Skeletal muscle satellite cell (primary cell): ENCODE results near the gene MYL1. TPM values are rescaled to one million over a fixed set of nuclear protein-coding genes. Genes with fewer than 3 reads are reported as not detected.

Experiments
- H3K27me3 ChIP-seq: 2 replicates; pipeline ENCODE4 v1.7.0; 2013; ENCODE audit warnings: low read length; ENCODE audit not compliant: control insufficient read depth, insufficient read depth
- H3K36me3 ChIP-seq: 2 replicates; pipeline ENCODE4 v1.7.0; 2013; ENCODE audit warnings: mild to moderate bottlenecking, control low read depth, low read length; ENCODE audit not compliant: insufficient read depth
- H3K4me1 ChIP-seq: 2 replicates; pipeline ENCODE4 v1.7.0; 2013; ENCODE audit warnings: low read length; ENCODE audit not compliant: control insufficient read depth, insufficient read depth
- H3K4me2 ChIP-seq: 2 replicates; pipeline ENCODE4 v1.7.0; 2013; ENCODE audit warnings: mild to moderate bottlenecking, low read length
- H3K4me3 ChIP-seq: 2 replicates; pipeline ENCODE4 v1.7.0; 2013; ENCODE audit warnings: low read length
- H3K9ac ChIP-seq: 2 replicates; pipeline ENCODE4 v1.7.0; 2013; ENCODE audit warnings: mild to moderate bottlenecking, low read depth, low read length, moderate library complexity
- H3K9me3 ChIP-seq: replicated peaks from 2 replicates; pipeline ENCODE4 v1.7.0; 2013; ENCODE audit warnings: mild to moderate bottlenecking, control low read depth, low read length
- small RNA-seq: library from RNA; depleted of rRNA; stranded (forward); fragments of <200 nt; gene quantifications from one replicate; pipeline ENCODE3, GENCODE V24; 2012

The MYL1 gene

GRCh38 chr2:210264282-210264681 is 50.7 kb downstream of the MYL1 start:
- Histone ChIP-seq H3K4me2 (no peak overlapping the region), H3K9me3 (no peaks in the 10 kb centered on the region), H3K27me3 (no peaks in the 10 kb centered on the region), H3K4me3 (no peak overlapping the region), H3K4me1 (no peaks in the 10 kb centered on the region), H3K9ac (no peak overlapping the region), H3K36me3 (no peaks in the 10 kb centered on the region)

GRCh38 chr2:210263841-210264240 is 51.1 kb downstream of the MYL1 start:
- no peaks in the 10 kb centered on the region for H3K36me3 ChIP-seq
- H3K4me2 ChIP-seq: no peak overlapping the region
- H3K9me3 ChIP-seq: no peaks in the 10 kb centered on the region
- no peak overlapping the region for H3K9ac ChIP-seq
- H3K4me1 ChIP-seq: no peaks in the 10 kb centered on the region
- H3K27me3 ChIP-seq: no peaks in the 10 kb centered on the region
- no peak overlapping the region for H3K4me3 ChIP-seq

GRCh38 chr2:210262036-210262435 is 52.9 kb downstream of the MYL1 start:
- Histone ChIP-seq H3K4me2 (no peak overlapping the region), H3K4me1 (no peaks in the 10 kb centered on the region), H3K27me3 (no peaks in the 10 kb centered on the region), H3K36me3 (no peaks in the 10 kb centered on the region), H3K9ac (no peak overlapping the region), H3K9me3 (no peaks in the 10 kb centered on the region), H3K4me3 (no peak overlapping the region)

- no peaks in the 10 kb centered on the region for H3K9me3 ChIP-seq
- no peak overlapping the region for H3K4me2 ChIP-seq
- no peaks in the 10 kb centered on the region for H3K4me1 ChIP-seq
- no peaks in the 10 kb centered on the region for H3K36me3 ChIP-seq
- no peaks in the 10 kb centered on the region for H3K27me3 ChIP-seq
- H3K4me3 ChIP-seq: no peak overlapping the region
- H3K9ac ChIP-seq: no peak overlapping the region
Measured at GRCh38 chr2:210259687-210260086, 55.3 kb downstream of the MYL1 start.

GRCh38 chr2:210252699-210253606 is 62.0 kb downstream of the MYL1 start:
- no peaks in the 10 kb centered on the region for H3K36me3 ChIP-seq
- H3K4me2 ChIP-seq: no peak overlapping the region
- no peak overlapping the region for H3K4me3 ChIP-seq
- H3K27me3 ChIP-seq: no peaks in the 10 kb centered on the region
- H3K9me3 ChIP-seq: no peaks in the 10 kb centered on the region
- H3K9ac ChIP-seq: no peak overlapping the region
- H3K4me1 ChIP-seq: no peaks in the 10 kb centered on the region

GRCh38 chr2:210250622-210251021 is 64.4 kb downstream of the MYL1 start:
- Histone ChIP-seq H3K4me2 (no peak overlapping the region), H3K9ac (no peak overlapping the region), H3K9me3 (no peaks in the 10 kb centered on the region), H3K4me3 (no peak overlapping the region), H3K27me3 (no peaks in the 10 kb centered on the region), H3K36me3 (no peaks in the 10 kb centered on the region), H3K4me1 (no peaks in the 10 kb centered on the region)

Small RNA genes within 50 kb of the gene (small RNA-seq; reads per million reads assigned to genes)
- not detected for gene RF00019
